HepG2 (cell line): Measurements from ENCODE around the gene VPREB1. TPM values are rescaled to one million over a fixed set of nuclear protein-coding genes. Genes with fewer than 3 reads are reported as not detected.

ENCODE experiments used
- ATAC-seq: fragments of 200-7000 bp; cut with Tn5 transposase; 3 replicates; pipeline ENCODE4 v1.9.1; 2020; ENCODE audit warnings: mild to moderate bottlenecking, moderate library complexity
- BruUV-seq: library from RNA; stranded (reverse); fragments of 400-500 nt; replicated peaks from 2 replicates; lab custom pipeline; 2021; lab: Mats Ljungman, UMichigan
- CTCF ChIA-PET: fragments of 300-600 bp; formaldehyde crosslinking; extraction: SDS; loops from one replicate; lab custom pipeline; 2021; ENCODE audit warnings: low total read pairs, inconsistent platforms, low intra/inter-chr PET ratio; lab: Yijun Ruan, JAX
- POLR2A ChIA-PET: fragments of 350-600 bp; sonication (Branson Sonifier 250); formaldehyde crosslinking; loops from one replicate; lab custom pipeline; 2020; ENCODE audit warnings: antibody characterized with exemption, inconsistent platforms; lab: Yijun Ruan, JAX
- DNase-seq: peaks from one replicate; pipeline ENCODE4 v3.0.0-alpha.2; 2015; ENCODE audit warnings: low spot score
- FAIRE-seq: peaks from 3 replicates; lab custom pipeline; 2011; peaks lifted over from hg19 to GRCh38; lab: Jason Lieb, UNC
- H2AFZ ChIP-seq: one replicate; pipeline ENCODE4 v1.6.1; 2011; ENCODE audit warnings: low read length, inconsistent platforms
- H3K27ac ChIP-seq: fragments of 300-600 bp; 3 replicates; pipeline ENCODE4 v1.8.0; 2011; ENCODE audit warnings: mixed run types, mild to moderate bottlenecking, mixed read lengths, low read length, inconsistent platforms; ENCODE audit not compliant: insufficient read depth; ENCODE audit errors: extremely low read length
- H3K27me3 ChIP-seq, 2 experiments: fragments of 200-600 bp in 1 of 2; 2 replicates in 1 of 2; 3 replicates in 1 of 2; pipeline versions ENCODE4 v1.6.0 to v1.8.0; 2011; ENCODE audit warnings: low read length in 2 of 2, mild to moderate bottlenecking in 2 of 2, moderate library complexity in 2 of 2, inconsistent platforms in 1 of 2; ENCODE audit not compliant: insufficient read depth in 2 of 2, control insufficient read depth in 1 of 2
- H3K36me3 ChIP-seq, 2 experiments: fragments of 200-600 bp in 1 of 2; replicated peaks in 1 of 2; 2 replicates in 1 of 2; 3 replicates in 1 of 2; pipeline versions ENCODE4 v1.5.1 to v1.8.0; 2011; ENCODE audit warnings: low read length in 2 of 2, inconsistent platforms in 1 of 2; ENCODE audit not compliant: insufficient read depth in 2 of 2, control insufficient read depth in 1 of 2
- H3K4me1 ChIP-seq: 2 replicates; pipeline ENCODE4 v1.5.1; 2012; ENCODE audit warnings: low read length, inconsistent platforms; ENCODE audit not compliant: insufficient read depth
- H3K4me2 ChIP-seq: 2 replicates; pipeline ENCODE4 v1.6.0; 2011; ENCODE audit warnings: low read depth, low read length, inconsistent platforms
- H3K4me3 ChIP-seq, 3 experiments: fragments of 200-600 bp in 1 of 3; sonication (generic), shearing (Covaris generic) in 1 of 3; replicated peaks in 1 of 3; 2 replicates each; pipeline ENCODE4 v1.5.1; 2011 to 2016; ENCODE audit warnings: low read length in 3 of 3, inconsistent platforms in 2 of 3, low read depth in 2 of 3, mild to moderate bottlenecking in 2 of 3, control low read depth in 1 of 3, mixed read lengths in 1 of 3; ENCODE audit not compliant: insufficient read depth in 1 of 3
- H3K79me2 ChIP-seq: one replicate; pipeline ENCODE4 v1.6.1; 2011; ENCODE audit warnings: low read length, inconsistent platforms; ENCODE audit not compliant: insufficient read depth
- H3K9ac ChIP-seq: 2 replicates; pipeline ENCODE4 v1.6.0; 2011; ENCODE audit warnings: mild to moderate bottlenecking, low read depth, low read length, inconsistent platforms; ENCODE audit not compliant: insufficient read depth
- H3K9me3 ChIP-seq: 2 replicates; pipeline ENCODE4 v1.5.1; 2012; ENCODE audit warnings: mild to moderate bottlenecking, low read length
- H4K20me1 ChIP-seq: 2 replicates; pipeline ENCODE4 v1.6.0; 2011; ENCODE audit warnings: inconsistent platforms, mild to moderate bottlenecking, low read length, moderate library complexity; ENCODE audit not compliant: insufficient read depth
- CENPBD1 ChIP-seq: sonication (generic); formaldehyde crosslinking; IDR thresholded peaks from 2 replicates; pipeline ENCODE4 v1.8.0; 2022; ENCODE audit warnings: missing genetic modification reagents, low read depth, mild to moderate bottlenecking, borderline replicate concordance
- MAZ ChIP-seq, 2 experiments: sonication (generic) in 1 of 2; formaldehyde crosslinking in 1 of 2; IDR thresholded peaks; 2 replicates each; pipeline versions ENCODE4 v1.5.0 to v1.6.1; 2012 to 2020; ENCODE audit warnings: low read depth in 2 of 2, mild to moderate bottlenecking in 2 of 2, borderline replicate concordance in 1 of 2, improper control_type of control experiment in 1 of 2, low read length in 1 of 2, missing genetic modification reagents in 1 of 2, moderate library complexity in 1 of 2
- NR0B2 ChIP-seq: sonication (generic); formaldehyde crosslinking; IDR thresholded peaks from 2 replicates; pipeline ENCODE4 v1.4.0; 2020; ENCODE audit warnings: mild to moderate bottlenecking, missing genetic modification reagents
- SRSF1 ChIP-seq: fragments of 200-400 bp; formaldehyde crosslinking; optimal IDR thresholded peaks from 2 replicates; pipeline ENCODE3; 2017; ENCODE audit warnings: mild to moderate bottlenecking, low read depth, low read length, moderate library complexity
- TBX3 ChIP-seq: fragments of 450-650 bp; IDR thresholded peaks from 2 replicates; pipeline ENCODE4 v1.6.1; 2017; ENCODE audit warnings: antibody characterized with exemption, mild to moderate bottlenecking, inconsistent platforms, borderline replicate concordance
- ZNF142 ChIP-seq: sonication (generic); formaldehyde crosslinking; IDR thresholded peaks from 2 replicates; pipeline ENCODE4 v1.4.0; 2020; ENCODE audit warnings: missing genetic modification reagents
- ZNF280D ChIP-seq: sonication (generic); formaldehyde crosslinking; IDR thresholded peaks from 2 replicates; pipeline ENCODE4 v1.5.1; 2020; ENCODE audit warnings: mild to moderate bottlenecking, missing genetic modification reagents
- ZNF3 ChIP-seq: IDR thresholded peaks from 2 replicates; pipeline ENCODE4 v1.7.0; 2017; ENCODE audit warnings: inconsistent platforms
- ZNF562 ChIP-seq: sonication (generic); formaldehyde crosslinking; IDR thresholded peaks from 2 replicates; pipeline ENCODE4 v1.8.0; 2022; ENCODE audit warnings: missing genetic modification reagents, borderline replicate concordance
- ZNF574 ChIP-seq: sonication (generic); formaldehyde crosslinking; IDR thresholded peaks from 2 replicates; pipeline ENCODE4 v1.4.0; 2020; ENCODE audit warnings: missing genetic modification reagents
- ZNF674 ChIP-seq: sonication (generic); formaldehyde crosslinking; IDR thresholded peaks from 2 replicates; pipeline ENCODE4 v1.5.0; 2020; ENCODE audit warnings: low read depth, mild to moderate bottlenecking, missing genetic modification reagents
- WGBS: methylation state at CpG from one replicate; pipeline ENCODE4 v1.1.6; 2017; ENCODE audit warnings: low lambda C conversion rate; 5-methylcytosine and 5-hydroxymethylcytosine counted together
- in situ Hi-C: cut with HindIII; loops from 2 replicates; pipeline ENCODE4 v1.10.0; 2017; ENCODE audit warnings: low pct_unique_long_range_greater_than_20kb; ENCODE audit not compliant: extremely low pct_ligation_motif_present
- intact Hi-C: fragments of 100-400 bp; cut with micrococcal nuclease; formaldehyde crosslinking; loops from one replicate; pipeline ENCODE4 v1.10.0; 2022; ENCODE audit not compliant: unreplicated experiment
- polyA plus RNA-seq, 8 experiments: library from polyadenylated mRNA; depleted of rRNA in 3 of 8; stranded (reverse) in 7 of 8; unstranded in 1 of 8; fragments of >200 nt; fragmentation: Illumina TruSeq in 4 of 8; extraction: Trizol in 4 of 8; gene quantifications; 2 replicates each; pipeline versions ENCODE4 v1.2.1 to v1.2.3, GENCODE V29; 2011 to 2016; ENCODE audit warnings: low read depth in 4 of 8, missing spikeins in 1 of 8, mixed read lengths in 1 of 8; ENCODE audit not compliant: insufficient read depth in 1 of 8
- total RNA-seq, 5 experiments: library from RNA; depleted of rRNA; stranded (reverse); fragments of >200 nt; fragmentation: Illumina TruSeq; extraction: Trizol; gene quantifications; 2 replicates each; pipeline ENCODE4 v1.2.3, GENCODE V29; 2016; ENCODE audit warnings: low read depth in 1 of 5

The VPREB1 gene
- total and polyA plus RNA-seq, 2 of the 13 experiments (the other 11 are each of a cell fraction or from before 2014, with no cell fraction given) = not detected

- no peak overlapping the region for H3K4me2 ChIP-seq
- FAIRE-seq = no peak
- TF ChIP-seq MAZ (IDR thresholded peaks at IDR 0.05; ENCODE audit: borderline replicate concordance, low read depth, low read length) (no peak), MAZ (CRISPR knock-in tag; IDR thresholded peaks at IDR 0.05; ENCODE audit: low read depth) (no peak), CENPBD1 (CRISPR knock-in tag) (no peak), ZNF574 (CRISPR knock-in tag) (no peak), ZNF674 (CRISPR knock-in tag) (no peak), ZNF562 (no peak), ZNF280D (CRISPR knock-in tag) (no peak), TBX3 (no peak), NR0B2 (CRISPR knock-in tag) (no peak), SRSF1 (no peak), ZNF142 (no peak), ZNF3 (CRISPR knock-in tag) (no peak)
These were observed 7.1 kb upstream of the VPREB1 start for GRCh38 chr22:22237521-22237920.

More at GRCh38 chr22:22237521-22237920, 7.1 kb upstream of the VPREB1 start:
- no peak overlapping the region for H3K27ac ChIP-seq
- H3K9me3 ChIP-seq = no peaks in the 10 kb centered on the region
- no peaks in the 10 kb centered on the region for H3K79me2 ChIP-seq
- peaks cover 0 to 14% of the 10 kb centered on the region in 2 experiments; a peak in 2 of 5 replicates for H3K27me3 ChIP-seq
- no peaks in the 10 kb centered on the region for H3K36me3 ChIP-seq
- BruUV-seq = no TSS peak
- no peak for ATAC-seq
- WGBS = 92% methylated on average over 4 of the region's 4 CpGs
- in situ Hi-C loops = no loop called here
- CTCF ChIA-PET = no interaction called here
- DNase-seq = no peak
- no peaks in the 10 kb centered on the region for H4K20me1 ChIP-seq
- no peak overlapping the region for H3K4me3 ChIP-seq
- intact Hi-C loops = no loop called here
- H2AFZ ChIP-seq = no peak overlapping the region
- no peak overlapping the region for H3K9ac ChIP-seq
- peaks cover 14% of the 10 kb centered on the region for H3K4me1 ChIP-seq
- POLR2A ChIA-PET = no interaction called here
